GM21447 (cell line): Measurements from ENCODE around the gene BAIAP2.
"Not testable (repeated sequence)": the region's sequence is repeated elsewhere in the genome, so short reads cannot be mapped to it uniquely, and the experiment has no call there.

Experiments used
- ATAC-seq: cut with Tn5 transposase; IDR thresholded peaks from one replicate; pipeline ENCODE4 v1.9.1; 2021; ENCODE audit not compliant: unreplicated experiment

The BAIAP2 gene

GRCh38 chr17:81021531-81022343 is 13.2 kb upstream of the BAIAP2 start:
- ATAC-seq = no peak

GRCh38 chr17:81022344-81022676 is 12.6 kb upstream of the BAIAP2 start:
- no peak for ATAC-seq

GRCh38 chr17:81025065-81025740 is 9.7 kb upstream of the BAIAP2 start:
- ATAC-seq = no peak

- ATAC-seq = no peak
Measured at GRCh38 chr17:81025741-81026129, 9.2 kb upstream of the BAIAP2 start.

GRCh38 chr17:81026266-81027036 is 8.5 kb upstream of the BAIAP2 start:
- ATAC-seq = no peak

GRCh38 chr17:81027038-81027437 is 7.9 kb upstream of the BAIAP2 start:
- no peak for ATAC-seq

- no peak for ATAC-seq
Measured at GRCh38 chr17:81027591-81028505, 7.1 kb upstream of the BAIAP2 start.

GRCh38 chr17:81028506-81028858 is 6.5 kb upstream of the BAIAP2 start:
- no peak for ATAC-seq

GRCh38 chr17:81029859-81030258 is 5.1 kb upstream of the BAIAP2 start:
- ATAC-seq = no peak

- ATAC-seq = not testable (repeated sequence)
Measured at GRCh38 chr17:81030312-81030711, 4.6 kb upstream of the BAIAP2 start.

GRCh38 chr17:81030741-81031565 is 4.0 kb upstream of the BAIAP2 start:
- no peak for ATAC-seq

GRCh38 chr17:81031566-81032550 is 3.1 kb upstream of the BAIAP2 start:
- no peak for ATAC-seq

- ATAC-seq = no peak
Measured at GRCh38 chr17:81032641-81033480, 2.1 kb upstream of the BAIAP2 start.

- no peak for ATAC-seq
Measured at GRCh38 chr17:81033535-81034167, 1.3 kb upstream of the BAIAP2 start.

- peak; percentile 25 for ATAC-seq
Measured at GRCh38 chr17:81034168-81034777, 678 bp upstream of the BAIAP2 start.

GRCh38 chr17:81035521-81036196 is 708 bp downstream of the BAIAP2 start:
- no peak for ATAC-seq
